Frontal cortex (tissue), 4 donors: ENCODE results near the gene CAMKMT. TPM values are rescaled to one million over a fixed set of nuclear protein-coding genes. Genes with fewer than 3 reads are reported as not detected.

Experiments
- DNase-seq, 2 donors: peaks; one replicate each; pipeline ENCODE4 v3.0.0; 2012; ENCODE audit warnings: low spot score in 2 of 2
- FAIRE-seq: peaks from 2 replicates; lab custom pipeline; 2012; peaks lifted over from hg19 to GRCh38; lab: Jason Lieb, UNC
- total RNA-seq: library from RNA; depleted of rRNA; stranded (reverse); fragments of >200 nt; gene quantifications from one replicate; pipeline ENCODE4 v1.2.3, GENCODE V29; 2014
- donor health status: control.
- donor health status: control.
- donor health status: control.

Gene CAMKMT
- 6.5 TPM for total RNA-seq

- DNase-seq, result peak; percentile 87 to 88
- FAIRE-seq, result no peak
Observed at GRCh38 chr2:44361330-44362206, at the start of gene CAMKMT, which contains the start of gene PREPL. Gene CAMKMT (plus strand): TSS chr2:44361947. Gene PREPL (minus strand): TSS chr2:44361494. CDS start chr2:44346342, 15,152 bp downstream.

GRCh38 chr2:44314362-44314761 is 47.4 kb upstream of the CAMKMT start:
- no peak for FAIRE-seq
- DNase-seq, result no peak

- FAIRE-seq (no peak), DNase-seq (no peak)
Observed at GRCh38 chr2:44315945-44316344, 45.8 kb upstream of the CAMKMT start.

GRCh38 chr2:44320832-44321231 is 40.9 kb upstream of the CAMKMT start:
- FAIRE-seq (no peak), DNase-seq (no peak)

GRCh38 chr2:44321360-44321759 is 40.4 kb upstream of the CAMKMT start:
- DNase-seq (no peak), FAIRE-seq (no peak)

GRCh38 chr2:44324971-44325426 is 36.7 kb upstream of the CAMKMT start:
- DNase-seq, result no peak

GRCh38 chr2:44325897-44326296 is 35.9 kb upstream of the CAMKMT start:
- DNase-seq, result no peak
- FAIRE-seq, result no peak

More at GRCh38 chr2:44324971-44325426, 36.7 kb upstream of the CAMKMT start:
- no peak for FAIRE-seq

GRCh38 chr2:44326548-44327264 is 35.0 kb upstream of the CAMKMT start:
- DNase-seq, result no peak
- FAIRE-seq, result no peak

GRCh38 chr2:44328750-44329149 is 33.0 kb upstream of the CAMKMT start:
- DNase-seq, result no peak
- FAIRE-seq, result no peak

GRCh38 chr2:44329343-44329742 is 32.4 kb upstream of the CAMKMT start:
- no peak for FAIRE-seq
- no peak for DNase-seq

- DNase-seq, result no peak
- FAIRE-seq, result no peak
Observed at GRCh38 chr2:44330801-44331200, 30.9 kb upstream of the CAMKMT start.

GRCh38 chr2:44333994-44334393 is 27.8 kb upstream of the CAMKMT start:
- FAIRE-seq, result no peak
- DNase-seq, result no peak

GRCh38 chr2:44335806-44336538 is 25.8 kb upstream of the CAMKMT start:
- no peak for FAIRE-seq

GRCh38 chr2:44342854-44343253 is 18.9 kb upstream of the CAMKMT start:
- DNase-seq, result no peak
- FAIRE-seq, result peak; percentile 8

More at GRCh38 chr2:44335806-44336538, 25.8 kb upstream of the CAMKMT start:
- DNase-seq, result no peak

GRCh38 chr2:44347526-44347925 is 14.2 kb upstream of the CAMKMT start:
- no peak for DNase-seq
- no peak for FAIRE-seq

- no peak for DNase-seq
- FAIRE-seq, result no peak
Observed at GRCh38 chr2:44348400-44348799, 13.3 kb upstream of the CAMKMT start.

GRCh38 chr2:44349506-44349905 is 12.2 kb upstream of the CAMKMT start:
- DNase-seq (no peak), FAIRE-seq (no peak)

- FAIRE-seq (no peak), DNase-seq (no peak)
Observed at GRCh38 chr2:44351088-44351487, 10.7 kb upstream of the CAMKMT start.

GRCh38 chr2:44351676-44352075 is 10.1 kb upstream of the CAMKMT start:
- FAIRE-seq, result no peak
- no peak for DNase-seq

- FAIRE-seq (no peak), DNase-seq (no peak)
Observed at GRCh38 chr2:44352510-44352909, 9.2 kb upstream of the CAMKMT start.
